H1 (cell line): Measurements from ENCODE around the gene LCN6.

Experiments used
- CTCF ChIP-seq, 3 experiments: IDR thresholded peaks; 1 replicate in 2 of 3; 2 replicates in 1 of 3; pipeline versions ENCODE4 v1.5.1 to v1.6.1; 2011; ENCODE audit warnings: low read length in 3 of 3, mild to moderate bottlenecking in 3 of 3, inconsistent platforms in 2 of 3, low read depth in 1 of 3, moderate library complexity in 1 of 3; ENCODE audit not compliant: insufficient read depth in 1 of 3; ENCODE audit errors: control extremely low read depth in 1 of 3
- GABPA ChIP-seq: IDR thresholded peaks from 2 replicates; pipeline ENCODE4 v1.6.1; 2011; ENCODE audit warnings: mild to moderate bottlenecking, low read length, moderate library complexity, borderline replicate concordance; ENCODE audit not compliant: insufficient read depth
- NRF1 ChIP-seq: IDR thresholded peaks from 2 replicates; pipeline ENCODE4 v1.6.1; 2011; ENCODE audit warnings: mild to moderate bottlenecking, low read depth, low read length, improper control_type of control experiment
- PHF8 ChIP-seq: fragments of 200-600 bp; sonication (generic); conservative IDR thresholded peaks from 2 replicates; pipeline ENCODE4 v1.7.1; 2012; ENCODE audit warnings: low read depth, mild to moderate bottlenecking, inconsistent platforms, low read length, moderate library complexity
- POLR2A ChIP-seq, 2 experiments: IDR thresholded peaks; 1 replicate in 1 of 2; 2 replicates in 1 of 2; pipeline ENCODE4 v1.6.1; 2011; ENCODE audit warnings: low read depth in 2 of 2, low read length in 2 of 2, mild to moderate bottlenecking in 2 of 2; ENCODE audit errors: control extremely low read depth in 1 of 2
- POLR2AphosphoS5 ChIP-seq: IDR thresholded peaks from 2 replicates; pipeline ENCODE4 v1.6.1; 2011; ENCODE audit warnings: low read depth, low read length
- RAD21 ChIP-seq, 2 experiments: IDR thresholded peaks in 1 of 2; conservative IDR thresholded peaks in 1 of 2; 2 replicates each; pipeline ENCODE4 v1.6.1; 2011; ENCODE audit warnings: low read depth in 2 of 2, low read length in 2 of 2, improper control_type of control experiment in 1 of 2, inconsistent platforms in 1 of 2, mild to moderate bottlenecking in 1 of 2, moderate library complexity in 1 of 2
- RFX5 ChIP-seq: IDR thresholded peaks from 2 replicates; pipeline ENCODE4 v1.6.1; 2011; ENCODE audit warnings: low read depth, low read length, improper control_type of control experiment, borderline replicate concordance
- RXRA ChIP-seq: IDR thresholded peaks from 2 replicates; pipeline ENCODE4 v1.6.1; 2011; ENCODE audit warnings: low read depth, mild to moderate bottlenecking, low read length, moderate library complexity; ENCODE audit not compliant: insufficient read depth
- SP1 ChIP-seq: IDR thresholded peaks from 2 replicates; pipeline ENCODE4 v1.6.1; 2011; ENCODE audit warnings: low read depth, low read length
- SP4 ChIP-seq: IDR thresholded peaks from 2 replicates; pipeline ENCODE4 v1.6.1; 2012; ENCODE audit warnings: low read length, inconsistent platforms
- TCF12 ChIP-seq: IDR thresholded peaks from 2 replicates; pipeline ENCODE4 v1.6.1; 2011; ENCODE audit warnings: low read depth, mild to moderate bottlenecking, low read length
- TF ChIP-seq, protein P1 (sequence below): IDR thresholded peaks from 2 replicates; pipeline ENCODE4 v1.6.1; 2012; ENCODE audit warnings: low read length, inconsistent platforms

DNA sequence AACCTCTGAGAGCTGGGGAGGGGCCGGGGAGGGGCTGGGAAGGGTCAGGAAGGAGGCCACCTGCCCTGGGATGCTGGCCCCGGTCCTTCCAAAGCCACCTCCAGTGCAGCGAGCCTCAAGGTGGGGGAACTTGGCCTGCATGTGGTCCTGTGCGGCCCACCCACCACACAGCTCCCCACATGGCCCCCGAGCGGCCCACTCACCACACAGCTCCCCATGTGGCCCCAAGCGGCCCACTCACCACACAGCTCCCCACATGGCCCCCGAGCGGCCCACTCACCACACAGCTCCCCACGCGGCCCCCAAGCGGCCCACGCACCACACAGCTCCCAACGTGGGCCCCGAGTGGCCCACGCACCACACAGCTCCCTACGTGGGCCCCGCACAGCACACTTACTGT lies 3.6 kb downstream of the LCN6 start:
- TF ChIP-seq SP1 (no peak), CTCF (IDR thresholded peaks at IDR 0.05; ENCODE audit: control extremely low read depth in 1 of 3, insufficient read depth in 1 of 3, low read depth in 1 of 3, low read length in 3 of 3) (no peak), RFX5 (no peak), RAD21 (IDR thresholded peaks at IDR 0.05 in 1 of 2, conservative IDR thresholded peaks at IDR 0.05 in 1 of 2; ENCODE audit: low read depth in 2 of 2, low read length in 2 of 2) (no peak), GABPA (no peak), POLR2AphosphoS5 (no peak), POLR2A (IDR thresholded peaks at IDR 0.05; ENCODE audit: control extremely low read depth in 1 of 2, low read depth in 2 of 2, low read length in 2 of 2) (no peak), PHF8 (no peak), RXRA (no peak), TCF12 (no peak), SP4 (no peak), NRF1 (no peak)
- TF ChIP-seq, protein P1, sequence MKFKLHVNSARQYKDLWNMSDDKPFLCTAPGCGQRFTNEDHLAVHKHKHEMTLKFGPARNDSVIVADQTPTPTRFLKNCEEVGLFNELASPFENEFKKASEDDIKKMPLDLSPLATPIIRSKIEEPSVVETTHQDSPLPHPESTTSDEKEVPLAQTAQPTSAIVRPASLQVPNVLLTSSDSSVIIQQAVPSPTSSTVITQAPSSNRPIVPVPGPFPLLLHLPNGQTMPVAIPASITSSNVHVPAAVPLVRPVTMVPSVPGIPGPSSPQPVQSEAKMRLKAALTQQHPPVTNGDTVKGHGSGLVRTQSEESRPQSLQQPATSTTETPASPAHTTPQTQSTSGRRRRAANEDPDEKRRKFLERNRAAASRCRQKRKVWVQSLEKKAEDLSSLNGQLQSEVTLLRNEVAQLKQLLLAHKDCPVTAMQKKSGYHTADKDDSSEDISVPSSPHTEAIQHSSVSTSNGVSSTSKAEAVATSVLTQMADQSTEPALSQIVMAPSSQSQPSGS = no peak
